Activated CD4-positive, alpha-beta T cell treated with anti-CD3 and anti-CD28 coated beads for 24 hours (primary cell): ENCODE results near the gene EXOC6B.

ENCODE experiments used
- DNase-seq, 2 donors: peaks; one replicate each; pipeline ENCODE4 v3.0.0-alpha.2; 2020; ENCODE audit warnings: low read depth in 2 of 2

The EXOC6B gene

GRCh38 chr2:72134997-72135800 is 690.6 kb downstream of the EXOC6B start:
- DNase-seq: no peak

- DNase-seq: no peak
Observed at GRCh38 chr2:72134408-72134996, 691.3 kb downstream of the EXOC6B start.

- DNase-seq: no peak
Observed at GRCh38 chr2:72133721-72134407, 692.0 kb downstream of the EXOC6B start.

- no peak for DNase-seq
Observed at GRCh38 chr2:72132981-72133720, 692.7 kb downstream of the EXOC6B start.

- no peak for DNase-seq
Observed at GRCh38 chr2:72131916-72132841, 693.7 kb downstream of the EXOC6B start.

GRCh38 chr2:72131371-72131891 is 694.4 kb downstream of the EXOC6B start:
- no peak for DNase-seq

- DNase-seq: no peak
Observed at GRCh38 chr2:72130659-72131360, 695.0 kb downstream of the EXOC6B start.

GRCh38 chr2:72129681-72130340 is 696.0 kb downstream of the EXOC6B start:
- no peak for DNase-seq

GRCh38 chr2:72128843-72129227 is 697.0 kb downstream of the EXOC6B start:
- DNase-seq: no peak

GRCh38 chr2:72128059-72128842 is 697.6 kb downstream of the EXOC6B start:
- DNase-seq: no peak

- no peak for DNase-seq
Observed at GRCh38 chr2:72127401-72128058, 698.3 kb downstream of the EXOC6B start.

- DNase-seq: no peak
Observed at GRCh38 chr2:72126186-72127100, 699.4 kb downstream of the EXOC6B start.
